HuH-7 (cell line): ENCODE data around the gene MYO1B.

ENCODE experiments used
- DNase-seq: peaks from one replicate; pipeline ENCODE4 v3.0.0; 2011; ENCODE audit warnings: low spot score

Gene MYO1B

GRCh38 chr2:191245046-191245868 lies at the start of gene MYO1B:
TSS of gene MYO1B (plus strand) at chr2:191245404. CDS start at chr2:191276896, 31,492 bp downstream.
- peak; percentile 77 for DNase-seq

GRCh38 chr2:191197096-191197495 lies 48.1 kb upstream of the MYO1B start:
- DNase-seq: no peak

GRCh38 chr2:191198271-191198670 lies 46.9 kb upstream of the MYO1B start:
- DNase-seq: no peak

GRCh38 chr2:191199929-191200512 lies 45.2 kb upstream of the MYO1B start:
- DNase-seq: no peak

DNA sequence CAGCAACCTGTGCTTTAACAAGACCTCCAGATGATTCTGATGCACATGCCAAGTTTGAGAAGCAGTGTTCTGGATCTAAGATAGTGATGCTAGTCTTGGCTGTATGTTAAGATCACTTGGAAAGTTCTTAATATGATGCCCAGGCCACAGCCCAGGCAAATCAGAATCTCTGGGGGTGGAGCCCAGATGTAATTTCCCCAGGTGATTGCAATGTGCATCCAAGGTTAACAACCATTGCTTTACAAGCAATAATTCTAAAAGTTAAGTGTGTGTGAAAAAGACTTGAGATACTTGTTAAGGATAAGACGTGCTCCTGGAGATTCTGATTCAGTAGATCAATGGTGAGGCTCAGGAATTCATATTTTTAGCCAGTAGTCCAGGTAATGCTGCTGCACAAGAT lies 44.3 kb upstream of the MYO1B start:
- DNase-seq: no peak

DNA sequence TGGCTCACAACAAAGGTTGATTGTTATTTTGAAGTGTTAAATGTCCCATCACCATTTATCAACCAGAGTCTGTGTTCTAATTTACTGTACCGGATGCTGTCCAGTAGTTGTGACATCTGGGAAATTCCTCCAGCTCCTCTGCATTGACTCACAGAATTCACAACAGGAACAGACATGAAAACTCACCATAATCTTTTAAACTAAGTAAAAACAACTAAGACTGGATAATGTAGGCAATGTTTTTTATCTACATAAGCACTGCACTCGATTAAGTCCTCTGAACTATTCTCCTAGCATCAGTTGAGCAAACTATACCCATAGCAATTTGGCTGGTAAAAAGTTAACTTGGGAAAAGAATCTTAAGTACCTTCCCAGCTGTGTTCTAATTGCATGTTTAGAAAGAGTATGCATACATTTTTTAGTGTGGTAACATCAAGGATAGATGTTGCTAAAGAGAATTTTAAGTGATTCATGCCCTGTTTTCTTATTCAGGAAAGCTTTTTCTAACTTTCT lies 42.9 kb upstream of the MYO1B start:
- no peak for DNase-seq

DNA sequence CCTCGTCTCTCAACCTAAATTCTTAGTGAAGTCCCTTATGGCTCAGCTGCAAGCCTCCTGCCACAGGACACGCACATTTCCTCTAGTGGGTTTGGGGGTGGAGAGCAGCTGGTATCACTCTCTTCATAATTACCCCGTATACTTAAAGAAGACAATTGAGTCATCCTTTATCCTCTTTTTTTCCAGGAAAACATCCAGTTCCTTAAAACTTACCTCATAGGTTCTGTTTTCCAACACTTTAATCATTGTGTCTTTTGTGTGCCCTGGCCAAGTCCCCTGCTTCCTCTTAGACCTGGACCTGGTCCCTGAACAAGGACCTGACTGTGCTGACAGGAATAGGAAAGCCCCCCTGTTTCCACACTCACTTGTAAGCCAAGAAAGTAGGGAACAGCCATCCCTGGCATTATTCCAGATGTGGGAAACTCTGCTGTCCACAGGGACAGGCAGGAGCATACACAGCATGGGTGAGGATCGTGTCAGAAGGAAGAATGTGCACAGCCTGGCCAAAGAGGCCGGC lies 42.3 kb upstream of the MYO1B start:
- no peak for DNase-seq

DNA sequence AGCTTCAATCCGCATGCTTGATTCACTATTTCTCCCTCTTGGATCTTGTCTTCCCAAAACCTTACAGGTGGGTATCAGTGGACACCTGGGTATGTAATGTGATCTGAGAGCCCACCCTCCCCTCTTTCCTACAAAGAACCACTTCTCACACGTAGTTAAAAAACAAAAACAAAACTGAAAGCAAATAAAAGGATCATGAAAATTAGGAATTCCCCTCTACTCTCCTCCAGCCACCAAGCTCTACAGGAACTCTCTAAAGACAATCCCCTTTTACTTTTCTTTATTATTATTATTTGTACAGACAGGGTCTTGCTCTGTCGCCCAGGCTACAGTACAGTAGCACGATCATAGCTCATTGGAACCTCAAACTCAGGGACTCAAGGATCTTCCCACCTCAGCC lies 40.8 kb upstream of the MYO1B start:
- no peak for DNase-seq

DNA sequence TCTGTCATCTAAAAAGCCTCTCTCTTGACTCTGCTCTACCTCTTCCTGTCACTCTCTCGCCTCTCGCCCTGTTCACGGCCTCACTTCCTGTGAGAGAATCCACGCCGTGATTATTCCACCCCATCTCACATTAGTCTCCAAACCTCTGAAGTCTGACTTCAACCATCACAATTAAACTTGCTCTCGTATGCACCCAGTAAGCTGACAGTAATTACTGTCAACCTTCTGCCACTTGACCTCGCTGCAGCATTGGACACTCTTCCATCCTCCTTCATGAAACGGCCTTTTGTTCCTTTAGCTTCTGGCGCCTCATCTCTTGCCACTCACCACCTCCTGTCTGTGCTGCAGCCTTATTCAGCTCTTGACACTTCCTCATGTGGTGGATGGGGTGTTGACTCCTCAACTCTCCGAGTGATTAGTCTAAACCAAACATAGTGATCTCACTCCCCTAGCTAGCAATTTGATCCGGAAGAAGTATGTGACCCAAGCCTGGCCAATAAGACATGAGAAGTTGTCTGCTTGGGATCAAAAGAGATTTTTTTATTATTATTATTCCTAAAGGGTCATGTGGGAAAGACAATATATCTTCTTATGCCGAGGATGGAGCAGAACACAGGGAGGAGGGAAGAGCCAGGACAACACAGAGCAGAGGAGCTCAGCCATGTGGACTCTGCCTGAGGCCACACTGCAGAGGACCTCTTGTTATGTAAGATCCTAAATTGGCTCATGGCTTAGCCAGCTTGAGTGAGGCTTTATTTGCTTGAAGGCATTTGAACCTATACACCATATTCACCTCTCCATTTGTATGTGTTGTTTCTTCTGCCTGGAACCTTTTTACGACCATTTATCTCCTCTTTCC lies 38.4 kb upstream of the MYO1B start:
- no peak for DNase-seq

- DNase-seq: no peak
Measured at GRCh38 chr2:191209340-191209739, 35.9 kb upstream of the MYO1B start.

DNA sequence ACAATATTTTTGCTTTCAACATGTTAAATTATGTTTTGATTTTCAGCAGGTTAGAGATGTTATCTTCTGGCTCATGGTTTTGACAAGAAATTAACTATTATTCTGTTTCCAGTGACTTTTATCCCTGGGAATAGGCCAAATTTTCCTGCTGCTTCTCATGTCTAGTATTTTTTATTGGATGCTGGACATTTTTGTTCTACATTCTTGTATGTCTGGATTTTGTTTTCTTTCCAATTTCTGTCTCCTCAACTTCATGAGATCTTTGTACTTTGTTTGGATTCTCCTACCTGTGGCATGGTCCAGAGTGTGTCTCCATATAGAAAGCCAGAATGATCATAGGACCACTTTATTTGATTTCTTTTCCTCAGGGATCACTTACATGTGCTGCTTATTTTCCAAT lies 33.1 kb upstream of the MYO1B start:
- no peak for DNase-seq

GRCh38 chr2:191213333-191213732 lies 31.9 kb upstream of the MYO1B start:
- DNase-seq: no peak

DNA sequence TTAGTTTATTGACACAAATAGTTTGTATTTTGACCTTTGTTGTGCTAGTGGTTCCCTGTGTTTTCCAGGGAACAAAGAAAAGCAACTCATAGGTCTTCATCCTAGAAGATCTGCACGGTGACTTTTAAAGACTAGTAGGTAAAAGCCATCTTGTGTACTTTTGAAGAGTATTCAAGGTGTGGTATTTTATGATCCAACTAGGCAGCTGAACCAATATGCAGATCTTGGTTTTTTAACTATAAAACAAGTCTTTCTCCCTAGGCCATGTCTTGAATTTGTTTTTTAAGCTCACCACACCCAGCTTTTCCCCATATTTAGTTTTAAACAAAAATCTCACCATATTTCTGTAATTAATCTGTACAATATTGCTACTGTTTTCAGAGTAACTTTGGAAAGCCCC lies 30.0 kb upstream of the MYO1B start:
- no peak for DNase-seq

- no peak for DNase-seq
Measured at GRCh38 chr2:191215666-191216065, 29.5 kb upstream of the MYO1B start.

DNA sequence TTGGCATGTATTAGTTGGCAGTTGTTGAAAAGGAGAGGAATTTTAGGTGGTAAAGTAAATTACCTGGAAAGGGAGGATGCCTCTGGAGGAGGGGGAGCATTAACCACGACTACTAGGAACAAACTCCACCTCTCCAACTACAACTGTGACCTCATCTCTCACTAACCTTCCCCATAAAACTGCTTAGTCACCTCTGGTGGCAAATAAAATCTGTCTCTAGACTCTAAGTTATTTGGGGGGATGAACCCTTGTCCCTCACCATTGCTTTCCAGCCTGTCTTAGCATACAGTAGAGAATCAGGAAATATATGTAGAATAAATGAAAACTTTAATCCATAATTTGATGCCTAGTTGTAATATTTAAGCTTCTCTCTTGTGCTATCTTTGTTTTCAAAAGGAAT lies 27.6 kb upstream of the MYO1B start:
- peak; percentile 10 for DNase-seq

DNA sequence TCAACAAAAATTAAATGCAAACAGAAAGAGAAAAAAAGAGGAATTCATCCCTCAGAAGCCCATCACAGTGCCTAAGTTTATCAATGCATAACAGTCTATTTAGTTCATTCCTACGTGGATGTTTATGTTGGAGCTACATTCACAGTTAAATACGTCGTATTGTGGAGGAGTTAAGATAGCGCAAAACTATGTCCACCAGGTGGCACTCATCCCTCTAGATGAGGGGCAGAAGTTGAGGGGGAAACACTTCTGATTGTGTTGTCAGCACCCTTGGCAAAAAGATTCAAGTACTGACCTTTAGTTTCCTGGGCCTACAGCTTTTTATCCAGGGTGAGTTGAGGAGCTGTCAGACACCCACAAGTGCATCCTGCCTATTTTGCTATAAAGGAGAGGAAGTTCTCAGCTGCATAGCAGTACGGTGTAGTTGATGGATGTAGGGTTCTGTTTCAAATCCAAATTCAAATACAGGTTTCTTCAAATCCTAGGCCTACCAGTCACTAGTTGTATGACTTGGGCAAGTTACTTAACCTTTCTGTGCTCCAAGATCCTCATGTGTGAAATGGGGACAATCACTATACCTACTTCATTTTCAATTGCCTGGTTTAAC lies 26.8 kb upstream of the MYO1B start:
- peak; percentile 22 for DNase-seq

DNA sequence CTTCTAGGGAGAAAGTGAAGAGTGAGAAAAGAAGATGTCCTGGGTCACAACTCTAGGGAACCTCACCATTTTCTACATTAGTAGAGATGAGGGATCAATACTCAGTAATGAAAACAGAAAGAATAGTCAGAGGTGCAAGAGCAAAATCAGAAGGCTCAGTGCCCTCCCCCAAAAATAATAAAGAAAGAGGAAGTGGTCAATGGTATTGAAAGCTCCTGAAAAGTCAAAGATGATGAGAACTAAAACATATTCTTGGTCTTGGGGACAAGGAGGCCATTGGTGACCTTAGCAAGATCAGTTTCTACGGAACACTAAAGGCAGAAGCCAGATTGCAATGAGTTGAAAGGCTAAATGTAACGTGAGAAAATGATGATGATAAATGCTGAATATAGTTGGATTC lies 24.5 kb upstream of the MYO1B start:
- no peak for DNase-seq

GRCh38 chr2:191221666-191222065 lies 23.5 kb upstream of the MYO1B start:
- DNase-seq: no peak

GRCh38 chr2:191222507-191222906 lies 22.7 kb upstream of the MYO1B start:
- no peak for DNase-seq

DNA sequence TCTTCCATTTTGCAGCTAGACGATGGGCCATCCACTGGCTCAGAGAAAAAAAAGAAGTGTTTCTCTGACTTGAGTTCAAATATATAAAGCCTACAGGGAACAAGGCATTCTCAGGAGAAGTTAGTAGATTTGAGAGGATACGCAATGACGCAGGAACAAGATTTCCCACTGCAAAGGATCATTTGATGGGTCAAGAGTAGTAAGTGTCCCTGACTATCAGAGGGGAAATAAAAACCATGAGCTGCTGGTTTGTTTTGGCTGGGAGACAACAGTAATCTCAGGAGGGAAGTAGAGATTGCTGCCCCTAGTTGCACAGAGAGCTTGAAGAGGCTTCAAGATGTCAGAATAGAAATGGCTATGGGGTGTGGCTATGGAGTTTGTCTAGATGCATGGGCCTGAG lies 22.3 kb upstream of the MYO1B start:
- no peak for DNase-seq

- DNase-seq: no peak
Measured at GRCh38 chr2:191225126-191225525, 20.1 kb upstream of the MYO1B start.

DNA sequence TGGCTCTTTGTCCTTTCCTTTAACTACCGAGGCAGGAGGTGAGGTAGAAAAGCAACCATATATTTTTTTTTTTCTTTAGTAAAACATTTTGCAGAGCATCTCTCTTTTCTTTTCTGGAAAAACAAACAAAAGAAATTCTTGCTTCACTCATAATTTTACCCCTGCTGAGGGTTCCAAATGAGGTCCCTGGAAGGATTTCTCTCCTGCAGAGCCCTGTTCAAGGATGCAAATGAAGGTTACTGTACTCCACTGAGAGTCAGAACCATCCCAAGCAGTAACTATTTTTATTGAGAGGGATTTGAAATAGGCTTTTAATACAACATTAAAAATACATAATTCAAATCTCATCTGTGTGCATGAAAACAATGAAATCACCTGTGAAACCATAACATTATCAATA lies 19.5 kb upstream of the MYO1B start:
- no peak for DNase-seq
